ENCODE data around the gene FBXO31.

Gene FBXO31, protein sequence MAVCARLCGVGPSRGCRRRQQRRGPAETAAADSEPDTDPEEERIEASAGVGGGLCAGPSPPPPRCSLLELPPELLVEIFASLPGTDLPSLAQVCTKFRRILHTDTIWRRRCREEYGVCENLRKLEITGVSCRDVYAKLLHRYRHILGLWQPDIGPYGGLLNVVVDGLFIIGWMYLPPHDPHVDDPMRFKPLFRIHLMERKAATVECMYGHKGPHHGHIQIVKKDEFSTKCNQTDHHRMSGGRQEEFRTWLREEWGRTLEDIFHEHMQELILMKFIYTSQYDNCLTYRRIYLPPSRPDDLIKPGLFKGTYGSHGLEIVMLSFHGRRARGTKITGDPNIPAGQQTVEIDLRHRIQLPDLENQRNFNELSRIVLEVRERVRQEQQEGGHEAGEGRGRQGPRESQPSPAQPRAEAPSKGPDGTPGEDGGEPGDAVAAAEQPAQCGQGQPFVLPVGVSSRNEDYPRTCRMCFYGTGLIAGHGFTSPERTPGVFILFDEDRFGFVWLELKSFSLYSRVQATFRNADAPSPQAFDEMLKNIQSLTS

DNA sequence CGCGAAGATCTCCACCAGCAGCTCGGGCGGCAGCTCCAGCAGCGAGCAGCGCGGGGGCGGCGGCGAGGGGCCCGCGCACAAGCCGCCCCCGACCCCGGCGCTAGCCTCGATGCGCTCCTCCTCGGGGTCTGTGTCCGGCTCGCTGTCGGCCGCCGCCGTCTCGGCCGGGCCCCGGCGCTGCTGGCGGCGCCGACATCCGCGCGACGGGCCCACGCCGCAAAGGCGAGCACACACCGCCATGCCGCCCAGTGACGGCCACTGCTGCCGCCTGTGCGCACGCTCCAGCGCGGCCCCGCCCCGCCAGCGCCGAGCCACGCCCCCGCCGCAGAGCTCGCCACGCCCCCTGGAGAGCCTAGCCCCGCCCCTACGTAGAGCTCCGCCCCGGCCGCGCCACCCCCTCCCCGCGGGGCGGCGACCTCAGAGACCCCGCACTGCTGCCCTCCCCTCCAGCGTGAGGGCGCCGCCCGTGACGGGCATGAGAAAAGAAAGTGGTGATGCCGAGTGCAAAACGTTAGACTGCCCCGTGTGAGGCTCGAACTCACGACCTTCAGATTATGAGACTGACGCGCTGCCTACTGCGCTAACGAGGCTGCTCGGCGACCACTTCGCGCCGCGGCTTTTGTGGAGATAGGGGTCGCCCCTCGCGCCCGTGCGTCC is at the start of gene FBXO31:
FBXO31 (minus strand) TSS at position 272 of the 657 bp plus-strand sequence; CDS start at position 240, 32 bp downstream.
- H3K4me1 ChIP-seq (ENCODE audit: insufficient read depth, low read length), result peaks cover 15% of the 10 kb centered on the region
- no peaks in the 10 kb centered on the region for H3K27me3 ChIP-seq (ENCODE audit: insufficient read depth, low read length)
- peak within 1 kb of the TSS; percentile 62 for H3K4me3 ChIP-seq (ENCODE audit: low read length)
- no peaks in the 10 kb centered on the region for H3K9me3 ChIP-seq (ENCODE audit: low read length)
- H3K36me3 ChIP-seq (ENCODE audit: insufficient read depth, low read length), result no peaks in the 10 kb centered on the region
- peak within 1 kb of the TSS; percentile 63 for H2AFZ ChIP-seq (ENCODE audit: low read depth, low read length)

GRCh38 chr16:87432330-87432915 is 48.8 kb upstream of the FBXO31 start:
- Histone ChIP-seq H3K4me3 (ENCODE audit: low read length) (no peak overlapping the region), H3K4me1 (ENCODE audit: insufficient read depth, low read length) (peaks cover 10% of the 10 kb centered on the region), H2AFZ (ENCODE audit: low read depth, low read length) (no peak overlapping the region), H3K36me3 (ENCODE audit: insufficient read depth, low read length) (peaks cover 16% of the 10 kb centered on the region), H3K27me3 (ENCODE audit: insufficient read depth, low read length) (no peaks in the 10 kb centered on the region), H3K9me3 (ENCODE audit: low read length) (no peaks in the 10 kb centered on the region)

- Histone ChIP-seq H3K4me3 (ENCODE audit: low read length) (no peak overlapping the region), H2AFZ (ENCODE audit: low read depth, low read length) (no peak overlapping the region), H3K4me1 (ENCODE audit: insufficient read depth, low read length) (peaks cover 10% of the 10 kb centered on the region), H3K27me3 (ENCODE audit: insufficient read depth, low read length) (no peaks in the 10 kb centered on the region), H3K9me3 (ENCODE audit: low read length) (no peaks in the 10 kb centered on the region), H3K36me3 (ENCODE audit: insufficient read depth, low read length) (peaks cover 18% of the 10 kb centered on the region)
Measured at GRCh38 chr16:87431926-87432325, 48.4 kb upstream of the FBXO31 start.

GRCh38 chr16:87426423-87427215 is 43.0 kb upstream of the FBXO31 start:
- Histone ChIP-seq H2AFZ (ENCODE audit: low read depth, low read length) (no peak overlapping the region), H3K36me3 (ENCODE audit: insufficient read depth, low read length) (peaks cover 37% of the 10 kb centered on the region)

DNA sequence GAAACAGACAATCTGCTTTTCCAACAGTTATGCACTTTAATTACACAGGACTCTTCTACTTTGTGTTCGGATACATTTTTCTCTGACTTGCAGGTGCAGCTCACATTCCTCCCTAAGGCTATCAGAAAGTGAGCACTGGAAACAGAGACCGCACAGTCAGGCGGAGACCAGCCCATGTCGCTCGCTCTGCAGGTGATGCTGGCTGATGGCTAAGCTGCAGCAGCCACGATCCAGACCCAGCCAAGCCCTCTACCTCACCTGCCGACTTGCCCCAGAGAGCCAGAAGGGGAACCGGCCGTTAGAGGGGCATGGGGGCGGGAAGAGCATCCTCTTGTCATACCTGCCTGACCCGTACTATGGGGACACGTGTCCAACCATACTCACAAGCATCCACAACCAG is 42.4 kb upstream of the FBXO31 start:
- no peaks in the 10 kb centered on the region for H3K27me3 ChIP-seq (ENCODE audit: insufficient read depth, low read length)
- H2AFZ ChIP-seq (ENCODE audit: low read depth, low read length), result no peak overlapping the region
- H3K4me3 ChIP-seq (ENCODE audit: low read length), result no peak overlapping the region
- H3K4me1 ChIP-seq (ENCODE audit: insufficient read depth, low read length), result no peaks in the 10 kb centered on the region
- no peaks in the 10 kb centered on the region for H3K9me3 ChIP-seq (ENCODE audit: low read length)
- H3K36me3 ChIP-seq (ENCODE audit: insufficient read depth, low read length), result peaks cover 40% of the 10 kb centered on the region

More at GRCh38 chr16:87426423-87427215, 43.0 kb upstream of the FBXO31 start:
- Histone ChIP-seq H3K27me3 (ENCODE audit: insufficient read depth, low read length) (no peaks in the 10 kb centered on the region), H3K4me3 (ENCODE audit: low read length) (no peak overlapping the region), H3K9me3 (ENCODE audit: low read length) (no peaks in the 10 kb centered on the region), H3K4me1 (ENCODE audit: insufficient read depth, low read length) (no peaks in the 10 kb centered on the region)

DNA sequence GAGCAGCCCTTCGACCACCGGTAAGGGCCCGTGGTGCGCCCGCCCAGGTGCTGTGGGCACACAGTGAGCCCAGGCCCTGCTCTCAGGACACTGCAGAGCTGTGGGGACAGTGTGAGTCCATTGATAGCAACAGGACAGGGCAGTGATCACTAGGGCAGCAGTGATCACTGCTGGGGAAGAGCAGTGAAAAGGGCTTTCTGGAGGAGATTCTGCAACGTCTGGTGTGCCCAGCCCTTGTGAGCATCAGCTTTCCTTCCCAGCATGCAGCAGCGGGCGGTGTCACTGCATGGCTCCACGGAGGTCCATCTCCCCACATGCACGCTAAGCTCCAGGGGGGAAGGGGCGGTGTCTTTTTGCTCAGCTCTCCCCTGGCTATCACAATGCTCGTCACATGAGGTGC is 40.7 kb upstream of the FBXO31 start:
- Histone ChIP-seq H3K36me3 (ENCODE audit: insufficient read depth, low read length) (peaks cover 54% of the 10 kb centered on the region), H3K4me1 (ENCODE audit: insufficient read depth, low read length) (no peaks in the 10 kb centered on the region), H3K27me3 (ENCODE audit: insufficient read depth, low read length) (no peaks in the 10 kb centered on the region), H2AFZ (ENCODE audit: low read depth, low read length) (no peak overlapping the region), H3K9me3 (ENCODE audit: low read length) (no peaks in the 10 kb centered on the region), H3K4me3 (ENCODE audit: low read length) (no peak overlapping the region)

DNA sequence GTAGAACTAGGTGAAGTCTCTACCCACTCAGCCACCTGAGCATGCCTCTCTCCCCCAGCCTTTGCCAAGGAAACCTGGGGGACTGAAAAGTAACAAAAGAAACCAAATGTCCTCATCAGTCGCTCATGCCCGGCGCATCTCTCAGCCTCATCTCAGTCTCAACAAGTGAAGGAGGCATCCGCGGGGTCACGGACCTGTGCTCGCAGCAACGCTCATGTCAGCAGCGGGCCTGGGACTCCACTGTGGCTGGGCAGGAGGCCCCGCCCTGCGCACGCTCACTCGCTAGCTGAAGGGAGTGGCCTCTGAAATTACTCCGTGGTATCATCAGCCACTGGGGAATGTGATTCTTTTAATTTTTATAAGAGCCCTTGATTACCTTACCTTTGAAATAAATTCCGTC is 39.9 kb upstream of the FBXO31 start:
- no peaks in the 10 kb centered on the region for H3K9me3 ChIP-seq (ENCODE audit: low read length)
- peaks cover 51% of the 10 kb centered on the region for H3K36me3 ChIP-seq (ENCODE audit: insufficient read depth, low read length)
- H3K4me3 ChIP-seq (ENCODE audit: low read length), result no peak overlapping the region
- H3K27me3 ChIP-seq (ENCODE audit: insufficient read depth, low read length), result no peaks in the 10 kb centered on the region
- no peak overlapping the region for H2AFZ ChIP-seq (ENCODE audit: low read depth, low read length)
- H3K4me1 ChIP-seq (ENCODE audit: insufficient read depth, low read length), result no peaks in the 10 kb centered on the region

GRCh38 chr16:87422106-87422505 is 38.5 kb upstream of the FBXO31 start:
- Histone ChIP-seq H3K4me3 (ENCODE audit: low read length) (no peak overlapping the region), H3K27me3 (ENCODE audit: insufficient read depth, low read length) (no peaks in the 10 kb centered on the region), H2AFZ (ENCODE audit: low read depth, low read length) (no peak overlapping the region), H3K9me3 (ENCODE audit: low read length) (no peaks in the 10 kb centered on the region), H3K36me3 (ENCODE audit: insufficient read depth, low read length) (peaks cover 62% of the 10 kb centered on the region), H3K4me1 (ENCODE audit: insufficient read depth, low read length) (no peaks in the 10 kb centered on the region)

GRCh38 chr16:87421003-87421912 is 37.7 kb upstream of the FBXO31 start:
- peaks cover 66% of the 10 kb centered on the region for H3K36me3 ChIP-seq (ENCODE audit: insufficient read depth, low read length)

GRCh38 chr16:87420026-87421002 is 36.7 kb upstream of the FBXO31 start:
- peaks cover 69% of the 10 kb centered on the region for H3K36me3 ChIP-seq (ENCODE audit: insufficient read depth, low read length)
- no peaks in the 10 kb centered on the region for H3K4me1 ChIP-seq (ENCODE audit: insufficient read depth, low read length)
- no peak overlapping the region for H2AFZ ChIP-seq (ENCODE audit: low read depth, low read length)
- no peak overlapping the region for H3K4me3 ChIP-seq (ENCODE audit: low read length)
- no peaks in the 10 kb centered on the region for H3K9me3 ChIP-seq (ENCODE audit: low read length)
- H3K27me3 ChIP-seq (ENCODE audit: insufficient read depth, low read length), result no peaks in the 10 kb centered on the region

More at GRCh38 chr16:87421003-87421912, 37.7 kb upstream of the FBXO31 start:
- H3K27me3 ChIP-seq (ENCODE audit: insufficient read depth, low read length), result no peaks in the 10 kb centered on the region
- H3K9me3 ChIP-seq (ENCODE audit: low read length), result no peaks in the 10 kb centered on the region
- H2AFZ ChIP-seq (ENCODE audit: low read depth, low read length), result no peak overlapping the region
- no peak overlapping the region for H3K4me3 ChIP-seq (ENCODE audit: low read length)
- H3K4me1 ChIP-seq (ENCODE audit: insufficient read depth, low read length), result no peaks in the 10 kb centered on the region

DNA sequence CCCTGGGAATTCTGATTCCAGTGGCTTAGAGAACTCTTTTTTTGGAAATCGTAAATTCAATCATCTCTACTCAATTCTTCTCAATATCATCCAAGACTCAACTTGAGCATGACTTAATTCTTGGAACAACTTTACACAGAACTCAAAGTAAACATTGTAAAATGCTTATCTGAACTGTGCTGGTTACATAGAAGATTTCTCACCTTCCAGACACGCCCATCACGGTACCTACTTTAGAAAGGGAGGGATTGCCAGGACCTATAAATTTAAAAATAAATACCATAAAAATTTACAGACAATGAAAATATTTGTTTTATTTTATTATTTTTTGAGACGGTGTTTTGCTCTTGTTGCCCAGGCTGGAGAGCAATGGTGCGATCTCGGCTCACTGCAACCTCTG is 35.1 kb upstream of the FBXO31 start:
- no peaks in the 10 kb centered on the region for H3K4me1 ChIP-seq (ENCODE audit: insufficient read depth, low read length)
- H2AFZ ChIP-seq (ENCODE audit: low read depth, low read length), result no peak overlapping the region
- no peaks in the 10 kb centered on the region for H3K9me3 ChIP-seq (ENCODE audit: low read length)
- H3K36me3 ChIP-seq (ENCODE audit: insufficient read depth, low read length), result peaks cover 67% of the 10 kb centered on the region
- no peaks in the 10 kb centered on the region for H3K27me3 ChIP-seq (ENCODE audit: insufficient read depth, low read length)
- H3K4me3 ChIP-seq (ENCODE audit: low read length), result no peak overlapping the region

All from neuron (in vitro differentiated cells).